Measurements from ENCODE around the gene USP47.

USP47 gene

GRCh38 chr11:12007230-12007593 lies 165.4 kb downstream of the USP47 start:
- no peak for DNase-seq

DNA sequence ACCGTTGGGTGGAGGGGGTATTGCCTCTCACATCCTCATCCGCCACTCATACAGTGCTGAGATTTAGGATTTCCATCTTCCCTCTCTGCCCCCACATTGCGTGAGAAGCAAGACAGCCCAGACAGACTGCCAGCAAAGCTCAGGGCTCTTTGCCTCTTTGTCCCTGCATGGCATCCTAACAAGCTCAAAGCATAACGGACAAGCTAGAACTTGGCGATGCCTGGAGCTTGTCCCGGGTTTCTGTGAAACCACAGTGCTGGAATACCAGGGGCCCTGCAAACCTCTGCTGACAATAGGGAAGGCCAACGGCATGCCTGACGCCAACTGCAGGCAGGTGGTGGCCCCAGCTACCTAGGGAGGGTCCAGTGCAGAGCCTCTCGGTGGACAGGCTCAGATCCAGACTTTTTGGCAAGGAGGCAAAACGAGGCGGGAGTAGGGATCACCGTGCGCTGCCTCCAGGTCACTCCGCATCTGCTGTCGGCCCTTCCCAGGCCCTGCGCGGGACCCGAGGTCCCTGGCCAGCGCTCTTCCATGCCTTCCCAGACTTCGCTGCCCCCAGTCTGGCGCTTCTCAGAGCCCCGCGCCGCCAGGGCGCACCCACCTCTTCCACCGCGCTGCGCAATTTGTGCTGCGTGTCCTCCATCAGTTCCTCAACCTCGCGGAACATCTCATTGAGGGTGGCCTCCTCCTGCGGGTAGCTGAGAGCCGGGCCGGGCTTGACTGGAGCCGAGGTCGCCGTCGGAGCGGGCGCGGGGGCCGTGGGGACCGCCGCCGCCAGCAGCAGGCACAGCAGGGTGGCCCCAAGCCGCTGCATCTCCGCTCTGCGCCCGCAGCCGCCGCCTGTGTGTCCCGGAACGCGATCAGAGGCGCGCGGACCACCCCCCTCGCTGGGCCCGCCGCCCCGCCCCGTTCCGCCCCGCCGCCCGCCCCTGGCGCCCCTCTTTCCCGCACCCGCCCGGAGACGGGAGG lies 166.3 kb downstream of the USP47 start, which contains the start of gene DKK3:
Gene DKK3 (minus strand): TSS at position 858 of the 969 bp plus-strand sequence. CDS start 44 bp downstream, at position 814.
- DNase-seq = no peak

Data from OCI-M1 (cell line).